HG02571 (cell line): Measurements from ENCODE around the gene RIOK3.

Source experiments
- ATAC-seq: cut with Tn5 transposase; IDR thresholded peaks from one replicate; pipeline ENCODE4 v1.9.1; 2021; ENCODE audit warnings: mild to moderate bottlenecking, moderate library complexity; ENCODE audit not compliant: unreplicated experiment

RIOK3 gene

GRCh38 chr18:23528580-23529472 is 75.7 kb downstream of the RIOK3 start:
- no peak for ATAC-seq

GRCh38 chr18:23529604-23530003 is 76.5 kb downstream of the RIOK3 start:
- ATAC-seq, result no peak

GRCh38 chr18:23530195-23530594 is 77.1 kb downstream of the RIOK3 start:
- ATAC-seq, result no peak

- no peak for ATAC-seq
Measured at GRCh38 chr18:23531912-23532311, 78.8 kb downstream of the RIOK3 start.
